Stimulated activated CD4-positive, alpha-beta T cell treated with anti-CD3 and anti-CD28 coated beads, Interleukin-12 subunit alpha, Interleukin-12 subunit beta, amount 100 ng/mL, for 24 hours (primary cell): ENCODE measurements around the gene TWF2.
A peak's percentile ranks its signal among the peaks of the same experiment; 100 is the strongest.

Experiments used
- DNase-seq, 2 experiments: peaks; one replicate each; pipeline ENCODE4 v3.0.0-alpha.2; 2020; ENCODE audit warnings: low read depth in 2 of 2

Gene TWF2

GRCh38 chr3:52222319-52223221, 16.4 kb downstream of the TWF2 start:
- DNase-seq: no peak

DNA sequence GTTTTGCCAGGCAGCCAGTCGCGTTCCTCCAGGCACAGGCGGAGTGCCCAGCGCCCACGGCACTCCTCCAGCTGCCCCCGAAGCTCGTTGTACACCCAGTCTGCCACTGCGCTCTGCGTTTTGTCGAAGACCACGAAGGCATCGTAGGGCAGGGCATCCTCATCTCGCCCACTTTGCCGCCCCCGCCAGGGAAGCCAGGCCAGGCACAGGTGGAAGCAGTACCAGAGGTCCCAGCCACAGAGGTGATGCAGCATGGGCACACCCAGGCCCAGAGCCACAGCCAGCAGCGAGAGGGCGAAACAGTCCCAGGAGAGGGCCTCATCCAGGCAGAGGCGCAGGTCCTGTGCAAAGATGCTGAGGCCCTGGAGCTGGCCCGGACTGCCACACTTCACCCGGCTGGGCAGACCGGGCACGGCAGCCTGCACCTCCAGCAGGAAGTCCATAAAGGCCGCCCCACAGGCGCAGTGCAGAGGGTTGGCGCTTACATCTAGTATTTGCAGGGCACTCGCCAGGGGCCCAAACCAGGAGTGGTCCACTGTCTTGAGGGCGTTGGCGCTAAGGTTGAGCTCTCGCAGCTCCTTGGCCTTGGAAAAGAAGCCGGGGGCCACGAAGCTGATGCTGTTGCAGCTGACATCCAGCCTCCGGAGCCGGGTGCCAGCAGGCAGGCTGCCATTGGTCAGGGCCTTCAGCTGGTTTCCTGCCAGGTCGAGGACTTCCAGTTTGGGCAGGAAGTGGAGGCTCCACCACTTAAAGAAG, 17.2 kb downstream of the TWF2 start:
- no peak for DNase-seq

- no peak for DNase-seq
These were observed 17.8 kb downstream of the TWF2 start for GRCh38 chr3:52221141-52221562.

- DNase-seq: peak; percentile 78 to 92
These were observed 18.5 kb downstream of the TWF2 start for GRCh38 chr3:52220380-52221026.

- no peak for DNase-seq
These were observed 19.9 kb downstream of the TWF2 start for GRCh38 chr3:52218937-52219650.

- no peak for DNase-seq
These were observed 20.5 kb downstream of the TWF2 start for GRCh38 chr3:52218454-52218853.

GRCh38 chr3:52218026-52218425, 20.9 kb downstream of the TWF2 start:
- no peak for DNase-seq

DNA sequence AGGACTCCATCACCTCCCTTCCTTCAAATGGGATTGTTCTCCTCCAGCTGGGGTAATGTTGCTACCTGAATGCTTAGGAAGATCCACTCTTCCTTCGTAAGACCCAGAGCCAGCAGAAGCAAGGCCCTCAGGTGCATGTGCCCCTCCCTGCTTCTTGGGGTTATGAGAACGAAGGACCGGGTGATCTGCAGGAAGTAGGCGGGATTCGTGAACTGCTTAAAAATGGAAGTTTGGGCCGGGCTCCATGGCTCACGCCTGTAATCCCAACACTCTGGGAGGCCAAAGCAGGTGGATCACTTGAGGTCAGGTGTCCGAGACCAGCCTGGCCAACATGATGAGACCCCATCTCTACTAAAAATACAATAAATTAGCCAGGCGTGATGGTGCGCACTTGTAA, 21.6 kb downstream of the TWF2 start:
- no peak for DNase-seq

DNA sequence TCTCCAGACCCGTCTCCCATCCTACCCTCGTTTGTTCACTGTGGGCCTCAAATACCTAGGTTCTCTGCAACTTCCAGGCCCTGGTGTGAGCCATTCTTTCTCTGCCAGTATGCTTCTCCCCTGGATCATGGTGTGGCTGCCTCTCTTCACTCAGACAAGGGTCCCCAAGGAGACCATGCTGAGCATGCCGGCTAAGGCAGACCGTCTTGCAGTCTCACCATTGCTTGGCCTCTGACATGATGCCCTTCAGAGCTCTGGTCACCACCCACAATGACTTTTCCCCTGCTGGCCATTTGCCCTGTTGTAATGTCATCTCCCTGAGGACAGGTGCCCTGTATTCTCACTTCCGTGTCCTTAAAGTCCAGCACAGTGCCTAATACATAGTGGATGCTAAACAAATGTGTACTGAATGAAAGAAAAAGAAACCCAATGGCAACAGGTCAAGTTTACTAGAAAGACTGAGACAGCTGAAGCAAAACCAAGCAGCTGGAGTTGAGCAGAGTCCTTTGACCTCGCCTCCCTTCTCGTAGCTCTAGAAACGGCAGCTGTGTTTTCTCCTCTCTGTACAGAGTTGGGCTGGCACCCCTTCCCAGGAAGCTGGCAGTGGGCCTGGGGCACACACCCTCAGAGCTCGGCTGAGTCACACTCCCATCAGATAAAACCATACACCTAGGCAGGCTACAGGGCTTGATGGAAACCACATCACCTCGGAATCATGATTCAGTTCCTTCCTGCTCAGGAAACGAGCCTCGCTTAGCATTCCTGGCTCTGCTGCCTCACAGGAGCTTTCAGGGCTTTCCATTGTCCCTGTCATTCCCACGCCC, 22.2 kb downstream of the TWF2 start:
- DNase-seq: peak in 1 of 2 experiments; percentile 44

DNA sequence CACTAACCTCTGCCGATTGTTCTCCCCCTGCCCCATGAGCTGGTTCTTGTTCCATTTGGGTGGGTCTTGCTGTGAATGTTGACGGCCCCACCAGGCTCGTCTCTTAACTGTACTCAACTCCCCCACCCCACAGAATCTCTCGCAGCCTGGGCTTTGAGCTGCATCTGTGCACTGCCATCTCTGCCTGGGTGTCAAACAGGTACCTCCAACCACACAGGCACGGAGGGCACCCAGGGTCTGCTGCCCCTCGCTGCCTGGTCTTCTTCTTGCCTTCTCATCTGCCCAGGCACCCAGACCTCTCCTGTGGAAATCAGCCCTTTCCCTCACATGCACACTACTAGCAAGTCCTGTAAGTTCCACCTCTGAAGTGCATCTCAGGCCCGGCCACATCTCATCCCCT, 23.6 kb downstream of the TWF2 start:
- no peak for DNase-seq

DNA sequence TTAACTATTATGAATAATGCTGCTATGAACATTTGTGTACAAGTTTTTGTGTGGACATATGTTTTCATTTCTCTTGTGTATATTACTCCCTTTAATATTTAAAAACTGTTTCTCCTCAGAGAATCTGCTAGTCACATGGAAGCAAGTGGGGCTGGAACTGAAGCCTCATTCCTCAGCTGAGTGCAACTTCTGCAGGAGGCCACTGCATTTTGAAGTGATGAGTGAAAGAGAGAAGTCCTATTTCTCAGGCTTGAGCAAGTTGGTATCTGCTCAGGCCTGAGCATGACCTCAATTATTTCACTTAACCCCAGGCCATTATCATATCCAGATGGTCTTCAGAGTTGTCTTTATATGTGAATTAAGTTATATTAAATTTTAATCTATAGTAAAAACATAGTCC, 25.1 kb downstream of the TWF2 start:
- no peak for DNase-seq

- no peak for DNase-seq
These were observed 26.0 kb downstream of the TWF2 start for GRCh38 chr3:52213005-52213404.

- no peak for DNase-seq
These were observed 27.6 kb downstream of the TWF2 start for GRCh38 chr3:52211268-52211891.

DNA sequence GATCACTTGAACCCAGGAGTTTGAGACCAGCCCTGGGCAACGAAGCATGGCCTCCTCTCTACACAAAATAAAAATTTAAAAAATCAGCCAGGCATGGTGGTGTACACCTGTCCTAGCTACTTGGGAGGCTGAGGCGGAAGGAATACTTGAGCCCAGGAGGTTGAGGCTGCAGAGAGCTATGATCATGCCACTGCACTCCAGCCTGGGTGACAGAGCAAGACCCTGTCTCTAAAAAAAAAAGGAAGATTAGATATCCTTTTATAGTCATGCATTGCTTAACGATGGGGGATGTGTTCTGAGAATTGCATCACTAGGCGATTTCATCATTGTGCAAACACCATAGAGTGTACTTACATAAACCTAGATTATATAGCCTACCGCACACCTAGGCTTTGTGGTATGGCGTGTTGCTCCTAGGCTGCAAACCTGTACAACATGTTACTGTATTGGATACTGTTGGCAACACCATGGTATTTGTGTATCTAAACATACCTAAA, 28.4 kb downstream of the TWF2 start:
- no peak for DNase-seq

DNA sequence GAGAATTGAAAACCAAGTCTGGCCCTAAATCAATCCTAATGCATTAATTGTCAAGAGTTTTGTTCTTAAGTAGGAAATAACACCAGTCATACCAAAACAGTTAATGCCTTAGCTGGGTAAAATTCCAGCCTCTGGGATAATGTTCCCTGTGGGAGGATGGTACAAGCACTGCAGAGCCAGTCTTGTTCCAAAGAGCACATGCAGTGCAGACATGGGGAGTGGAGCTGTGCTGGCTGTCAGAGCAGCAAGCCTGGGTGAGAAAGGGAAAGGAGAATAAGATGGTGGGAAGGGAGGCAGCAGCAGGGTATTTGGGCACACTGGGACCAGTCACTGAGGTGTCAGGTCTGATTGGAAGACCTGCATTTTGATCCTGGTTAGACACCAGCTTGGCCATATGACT, 28.9 kb downstream of the TWF2 start:
- no peak for DNase-seq

DNA sequence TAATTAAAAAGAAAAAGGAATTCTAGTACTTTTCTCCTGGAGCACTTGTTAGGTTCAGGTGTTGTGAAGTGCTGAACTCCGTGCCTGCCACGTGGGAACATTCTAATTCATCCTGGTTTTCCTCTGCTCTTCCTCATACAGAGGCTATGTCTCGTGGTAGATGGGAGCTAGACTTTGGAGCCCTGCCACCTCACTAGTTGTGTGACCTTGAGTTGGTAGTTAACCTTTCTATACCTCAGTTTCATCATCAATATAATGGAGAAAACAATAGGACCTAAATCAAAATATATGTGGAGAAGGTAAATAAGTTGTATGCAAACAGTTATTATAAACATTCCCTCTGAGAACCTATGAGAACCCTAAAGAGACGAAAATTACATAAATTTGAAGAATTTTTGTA, 30.4 kb downstream of the TWF2 start:
- no peak for DNase-seq

DNA sequence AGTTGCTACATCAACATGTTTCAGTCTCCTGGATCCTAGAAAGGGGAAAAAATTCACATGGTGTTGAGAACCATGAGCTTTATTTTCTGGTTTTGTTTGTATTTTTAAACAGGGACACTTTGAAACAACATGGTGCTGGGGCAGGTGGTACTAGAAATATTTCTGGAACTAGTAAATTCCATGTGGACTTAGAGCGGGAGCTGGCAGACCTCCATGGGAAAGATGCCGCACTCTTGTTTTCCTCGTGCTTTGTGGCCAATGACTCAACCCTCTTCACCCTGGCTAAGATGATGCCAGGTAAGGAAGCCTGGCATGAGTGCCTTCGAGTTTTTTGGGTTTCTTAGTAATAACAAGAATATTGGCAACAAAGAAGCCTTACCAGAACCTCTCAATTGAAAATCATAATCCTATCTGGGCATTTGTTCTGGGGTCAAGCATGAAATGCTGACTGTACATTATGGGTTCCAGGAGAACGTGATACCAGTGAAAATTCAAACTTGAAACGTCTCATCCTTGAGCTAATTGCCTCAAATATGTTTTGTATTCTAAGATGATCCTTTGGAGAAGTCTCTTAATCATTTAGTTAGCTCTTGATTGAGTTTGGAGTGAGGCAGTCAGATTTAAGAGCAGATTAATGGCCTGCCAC, 33.1 kb downstream of the TWF2 start:
- DNase-seq: no peak

GRCh38 chr3:52204337-52205073, 34.5 kb downstream of the TWF2 start:
- DNase-seq: no peak

DNA sequence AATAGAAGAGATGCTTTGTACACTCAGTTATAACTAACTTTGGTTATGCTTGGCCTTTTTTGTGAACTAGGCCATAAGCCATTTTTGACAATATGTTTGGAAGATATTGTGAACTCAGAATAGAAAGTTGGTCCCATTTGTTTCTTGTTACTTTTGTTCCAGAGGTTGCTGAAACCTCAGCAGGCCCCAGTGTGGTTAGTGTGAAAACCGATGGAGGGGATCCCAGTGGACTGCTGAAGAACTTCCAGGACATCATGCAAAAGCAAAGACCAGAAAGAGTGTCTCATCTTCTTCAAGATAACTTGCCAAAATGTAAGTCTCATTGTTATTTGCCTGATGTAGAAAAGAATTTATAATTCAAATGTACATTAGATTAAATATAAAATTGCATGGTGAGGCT, 35.3 kb downstream of the TWF2 start:
- no peak for DNase-seq
